HG02763 (cell line): ENCODE measurements around the gene PKMYT1.
"Not testable (repeated sequence)": the region's sequence is repeated elsewhere in the genome, so short reads cannot be mapped to it uniquely, and the experiment has no call there.

Experiments
- ATAC-seq: cut with Tn5 transposase; IDR thresholded peaks from one replicate; pipeline ENCODE4 v1.9.1; 2021; ENCODE audit warnings: mild to moderate bottlenecking, moderate library complexity; ENCODE audit not compliant: unreplicated experiment

The PKMYT1 gene

GRCh38 chr16:2962334-2963073 lies 17.7 kb downstream of the PKMYT1 start:
- ATAC-seq, result no peak

GRCh38 chr16:2960183-2961010 lies 19.8 kb downstream of the PKMYT1 start:
- ATAC-seq, result no peak

GRCh38 chr16:2959206-2959605 lies 21.0 kb downstream of the PKMYT1 start:
- no peak for ATAC-seq

GRCh38 chr16:2956579-2956956 lies 23.7 kb downstream of the PKMYT1 start:
- ATAC-seq, result no peak

- ATAC-seq, result no peak
Observed at GRCh38 chr16:2955779-2956578, 24.3 kb downstream of the PKMYT1 start.

- ATAC-seq, result no peak
Observed at GRCh38 chr16:2955438-2955778, 24.8 kb downstream of the PKMYT1 start.

GRCh38 chr16:2954656-2955381 lies 25.4 kb downstream of the PKMYT1 start:
- ATAC-seq, result no peak

- no peak for ATAC-seq
Observed at GRCh38 chr16:2953706-2954627, 26.3 kb downstream of the PKMYT1 start.

- no peak for ATAC-seq
Observed at GRCh38 chr16:2952679-2953078, 27.6 kb downstream of the PKMYT1 start.

- ATAC-seq, result no peak
Observed at GRCh38 chr16:2950773-2951172, 29.5 kb downstream of the PKMYT1 start.

GRCh38 chr16:2950353-2950724 lies 29.9 kb downstream of the PKMYT1 start:
- ATAC-seq, result no peak

- no peak for ATAC-seq
Observed at GRCh38 chr16:2949705-2950352, 30.4 kb downstream of the PKMYT1 start.

GRCh38 chr16:2948807-2949704 lies 31.2 kb downstream of the PKMYT1 start:
- no peak for ATAC-seq

GRCh38 chr16:2946649-2947048 lies 33.6 kb downstream of the PKMYT1 start:
- ATAC-seq, result no peak

- not testable (repeated sequence) for ATAC-seq
Observed at GRCh38 chr16:2943716-2944115, 36.5 kb downstream of the PKMYT1 start.

- ATAC-seq, result no peak
Observed at GRCh38 chr16:2942045-2942444, 38.2 kb downstream of the PKMYT1 start.

GRCh38 chr16:2939968-2940367 lies 40.3 kb downstream of the PKMYT1 start:
- no peak for ATAC-seq

- no peak for ATAC-seq
Observed at GRCh38 chr16:2938206-2938605, 42.0 kb downstream of the PKMYT1 start.
